Liver (tissue), 9 donors: ENCODE data around the gene UGT1A4. TPM values are rescaled to one million over a fixed set of nuclear protein-coding genes. Genes with fewer than 3 reads are reported as not detected.

Source experiments
- DNase-seq: peaks from one replicate; pipeline ENCODE4 v3.0.0-alpha.2; 2017; ENCODE audit warnings: low spot score
- H3K27ac ChIP-seq, 2 donors: one replicate each; pipeline ENCODE4 v1.7.0; 2013; ENCODE audit warnings: inconsistent platforms in 2 of 2, low read length in 2 of 2, control low read depth in 1 of 2, low read depth in 1 of 2, mild to moderate bottlenecking in 1 of 2
- H3K27me3 ChIP-seq, 4 donors: one replicate each; pipeline versions ENCODE4 v1.6.1 to v1.7.0; 2013; ENCODE audit warnings: low read length in 3 of 4, inconsistent platforms in 1 of 4, mild to moderate bottlenecking in 1 of 4, moderate library complexity in 1 of 4; ENCODE audit not compliant: control insufficient read depth in 4 of 4, insufficient read depth in 4 of 4
- H3K36me3 ChIP-seq, 4 donors: one replicate each; pipeline versions ENCODE4 v1.6.1 to v1.7.0; 2013; ENCODE audit warnings: low read length in 3 of 4, mild to moderate bottlenecking in 3 of 4, low read depth in 1 of 4, moderate library complexity in 1 of 4; ENCODE audit not compliant: control insufficient read depth in 4 of 4, insufficient read depth in 3 of 4
- H3K4me1 ChIP-seq, 4 donors: one replicate each; pipeline versions ENCODE4 v1.6.1 to v1.7.0; 2013; ENCODE audit warnings: low read length in 3 of 4, mild to moderate bottlenecking in 3 of 4, moderate library complexity in 1 of 4; ENCODE audit not compliant: control insufficient read depth in 4 of 4, insufficient read depth in 4 of 4
- H3K4me3 ChIP-seq, 3 donors: one replicate each; pipeline versions ENCODE4 v1.6.1 to v1.7.0; 2013; ENCODE audit warnings: low read length in 3 of 3, control low read depth in 1 of 3, low read depth in 1 of 3, mild to moderate bottlenecking in 1 of 3
- H3K9ac ChIP-seq, 2 donors: one replicate each; pipeline ENCODE4 v1.7.0; 2013; ENCODE audit warnings: low read length in 2 of 2, mild to moderate bottlenecking in 2 of 2, moderate library complexity in 2 of 2, control low read depth in 1 of 2, low read depth in 1 of 2
- H3K9me3 ChIP-seq, 4 donors: one replicate each; pipeline versions ENCODE4 v1.6.1 to v1.7.0; 2013; ENCODE audit warnings: low read length in 3 of 4; ENCODE audit not compliant: control insufficient read depth in 4 of 4
- CTCF ChIP-seq: fragments of 150-350 bp; IDR thresholded peaks from 2 replicates; pipeline ENCODE4 v1.5.1; 2017; ENCODE audit warnings: improper control_type of control experiment, low read depth, low read length; ENCODE audit not compliant: missing input control
- EGR1 ChIP-seq, 2 donors: IDR thresholded peaks; 2 replicates each; pipeline ENCODE4 v1.6.1; 2016 to 2018; ENCODE audit warnings: antibody characterized with exemption in 2 of 2, low read depth in 2 of 2
- FOXA1 ChIP-seq: IDR thresholded peaks from 2 replicates; pipeline ENCODE4 v1.6.1; 2016; ENCODE audit warnings: antibody characterized with exemption
- FOXA2 ChIP-seq: IDR thresholded peaks from 2 replicates; pipeline ENCODE4 v1.6.1; 2016; ENCODE audit warnings: antibody characterized with exemption
- GABPA ChIP-seq, 2 donors: IDR thresholded peaks in 1 of 2; conservative IDR thresholded peaks in 1 of 2; 2 replicates each; pipeline ENCODE4 v1.6.1; 2016; ENCODE audit warnings: antibody characterized with exemption in 2 of 2, mild to moderate bottlenecking in 1 of 2, moderate library complexity in 1 of 2
- HNF4A ChIP-seq, 2 donors: conservative IDR thresholded peaks; 2 replicates each; pipeline ENCODE4 v1.6.1; 2016; ENCODE audit warnings: antibody characterized with exemption in 2 of 2, mild to moderate bottlenecking in 2 of 2
- HNF4G ChIP-seq: IDR thresholded peaks from 2 replicates; pipeline ENCODE4 v1.6.1; 2016; ENCODE audit warnings: antibody characterized with exemption
- JUND ChIP-seq, 2 donors: IDR thresholded peaks; 2 replicates each; pipeline ENCODE4 v1.6.1; 2016; ENCODE audit warnings: antibody characterized with exemption in 2 of 2
- NR2F2 ChIP-seq: IDR thresholded peaks from 2 replicates; pipeline ENCODE4 v1.6.1; 2016; ENCODE audit warnings: antibody characterized with exemption
- RAD21 ChIP-seq, 2 donors: IDR thresholded peaks; 2 replicates each; pipeline ENCODE4 v1.6.1; 2016; ENCODE audit warnings: antibody characterized with exemption in 2 of 2, mild to moderate bottlenecking in 2 of 2
- RXRA ChIP-seq, 2 donors: IDR thresholded peaks; 2 replicates each; pipeline ENCODE4 v1.6.1; 2017 to 2018; ENCODE audit warnings: antibody characterized with exemption in 2 of 2, mild to moderate bottlenecking in 1 of 2
- SP1 ChIP-seq: IDR thresholded peaks from 2 replicates; pipeline ENCODE4 v1.6.1; 2018; ENCODE audit warnings: antibody characterized with exemption, mild to moderate bottlenecking
- TAF1 ChIP-seq: conservative IDR thresholded peaks from 2 replicates; pipeline ENCODE4 v1.6.1; 2016; ENCODE audit warnings: antibody characterized with exemption, mild to moderate bottlenecking
- YY1 ChIP-seq: IDR thresholded peaks from 2 replicates; pipeline ENCODE4 v1.6.1; 2016; ENCODE audit warnings: antibody characterized with exemption, mild to moderate bottlenecking
- WGBS: extraction: QIAGEN DNeasy Blood & Tissue Kit; methylation state at CpG from one replicate; pipeline ENCODE4 v1.1.7; 2013; 5-methylcytosine and 5-hydroxymethylcytosine counted together
- polyA plus RNA-seq, 2 donors: library from polyadenylated mRNA; stranded (reverse) in 1 of 2; unstranded in 1 of 2; fragments of 200-250 nt in 1 of 2; fragments of >200 nt in 1 of 2; fragmentation: Nextera tagmentation in 1 of 2; extraction: Ambion mirVana in 1 of 2; gene quantifications; one replicate each; pipeline versions ENCODE4 v1.2.1 to v1.2.3, GENCODE V29; 2013 to 2015
- total RNA-seq, 2 donors: library from RNA; depleted of rRNA; stranded (reverse); fragments of >200 nt; gene quantifications; one replicate each; pipeline ENCODE4 v1.2.3, GENCODE V29; 2014
- TF ChIP-seq, protein P1 (sequence below): IDR thresholded peaks from 2 replicates; pipeline ENCODE4 v1.6.1; 2016; ENCODE audit warnings: antibody characterized with exemption
- TF ChIP-seq, protein P2 (sequence below): IDR thresholded peaks from 2 replicates; pipeline ENCODE4 v1.6.1; 2016; ENCODE audit warnings: antibody characterized with exemption
- TF ChIP-seq, protein P3 (sequence below): IDR thresholded peaks from 2 replicates; pipeline ENCODE4 v1.6.1; 2016; ENCODE audit warnings: antibody characterized with exemption, mild to moderate bottlenecking
- donor health status: healthy.
- donor health status: healthy.
- donor health status: healthy.
- donor health status: healthy.
- donor health status: healthy.

UGT1A4 gene
- total and polyA plus RNA-seq, 4 donors: 103 to 446 (median 136) TPM; not detected in 1

DNA sequence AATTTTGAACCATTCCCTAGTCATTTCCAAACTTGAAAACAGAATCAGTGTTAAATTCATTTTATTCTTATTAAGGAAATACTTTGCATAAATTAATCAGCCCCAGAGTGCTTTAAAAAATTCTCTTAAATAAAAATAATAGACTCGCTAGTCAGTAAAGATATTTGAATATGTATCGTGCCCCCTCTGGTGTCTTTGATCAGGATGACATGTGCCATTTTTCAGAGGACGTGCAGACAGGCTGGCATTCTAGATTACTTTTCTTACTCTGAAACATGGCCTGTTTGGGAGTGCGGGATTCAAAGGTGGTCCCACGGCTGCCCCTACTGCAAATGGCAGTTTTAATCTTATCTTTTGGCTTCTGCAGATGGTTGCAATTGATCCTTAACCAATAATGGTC, 54.0 kb downstream of the UGT1A4 start:
- Histone ChIP-seq H3K9me3 (peaks cover 0 to 2% (median 0%) of the 10 kb centered on the region in 4 donors), H3K4me1 (no peaks in the 10 kb centered on the region)
- 74% methylated on average over 5 of the region's 5 CpGs for WGBS

DNA sequence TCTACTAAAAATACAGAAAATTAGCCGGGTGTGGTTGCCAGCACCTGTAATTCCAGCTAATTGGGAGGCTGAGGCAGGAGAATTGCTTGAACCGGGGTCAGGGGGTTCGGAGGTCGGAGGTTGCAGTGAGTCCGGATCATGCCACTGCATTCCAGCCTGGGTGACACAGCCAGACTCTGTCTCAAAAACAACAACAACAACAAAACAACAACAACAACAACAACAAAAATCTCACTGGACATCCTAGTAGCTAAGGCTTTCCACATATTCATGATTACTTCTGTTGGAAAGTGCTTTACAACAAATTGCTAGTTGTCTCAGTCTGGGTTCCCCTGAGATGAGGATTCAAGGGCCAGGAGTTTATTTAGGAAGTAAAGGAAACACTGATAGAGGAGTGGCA, 55.3 kb downstream of the UGT1A4 start:
- H3K27me3 ChIP-seq: no peaks in the 10 kb centered on the region
- TF ChIP-seq NR2F2 (no peak), HNF4G (no peak), CTCF (no peak), GABPA (IDR thresholded peaks at IDR 0.05 in 1 of 2, conservative IDR thresholded peaks at IDR 0.05 in 1 of 2) (no peak), FOXA1 (no peak), JUND (IDR thresholded peaks at IDR 0.05) (no peak), RXRA (IDR thresholded peaks at IDR 0.05) (no peak), HNF4A (conservative IDR thresholded peaks at IDR 0.05) (no peak), EGR1 (IDR thresholded peaks at IDR 0.05; ENCODE audit: low read depth in 2 of 2) (no peak), SP1 (no peak), FOXA2 (no peak), RAD21 (IDR thresholded peaks at IDR 0.05) (no peak), TAF1 (no peak), YY1 (no peak)
- TF ChIP-seq, protein P1, sequence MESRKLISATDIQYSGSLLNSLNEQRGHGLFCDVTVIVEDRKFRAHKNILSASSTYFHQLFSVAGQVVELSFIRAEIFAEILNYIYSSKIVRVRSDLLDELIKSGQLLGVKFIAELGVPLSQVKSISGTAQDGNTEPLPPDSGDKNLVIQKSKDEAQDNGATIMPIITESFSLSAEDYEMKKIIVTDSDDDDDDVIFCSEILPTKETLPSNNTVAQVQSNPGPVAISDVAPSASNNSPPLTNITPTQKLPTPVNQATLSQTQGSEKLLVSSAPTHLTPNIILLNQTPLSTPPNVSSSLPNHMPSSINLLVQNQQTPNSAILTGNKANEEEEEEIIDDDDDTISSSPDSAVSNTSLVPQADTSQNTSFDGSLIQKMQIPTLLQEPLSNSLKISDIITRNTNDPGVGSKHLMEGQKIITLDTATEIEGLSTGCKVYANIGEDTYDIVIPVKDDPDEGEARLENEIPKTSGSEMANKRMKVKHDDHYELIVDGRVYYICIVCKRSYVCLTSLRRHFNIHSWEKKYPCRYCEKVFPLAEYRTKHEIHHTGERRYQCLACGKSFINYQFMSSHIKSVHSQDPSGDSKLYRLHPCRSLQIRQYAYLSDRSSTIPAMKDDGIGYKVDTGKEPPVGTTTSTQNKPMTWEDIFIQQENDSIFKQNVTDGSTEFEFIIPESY: no peak
- TF ChIP-seq, protein P2, sequence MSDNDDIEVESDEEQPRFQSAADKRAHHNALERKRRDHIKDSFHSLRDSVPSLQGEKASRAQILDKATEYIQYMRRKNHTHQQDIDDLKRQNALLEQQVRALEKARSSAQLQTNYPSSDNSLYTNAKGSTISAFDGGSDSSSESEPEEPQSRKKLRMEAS: no peak
- TF ChIP-seq, protein P3, sequence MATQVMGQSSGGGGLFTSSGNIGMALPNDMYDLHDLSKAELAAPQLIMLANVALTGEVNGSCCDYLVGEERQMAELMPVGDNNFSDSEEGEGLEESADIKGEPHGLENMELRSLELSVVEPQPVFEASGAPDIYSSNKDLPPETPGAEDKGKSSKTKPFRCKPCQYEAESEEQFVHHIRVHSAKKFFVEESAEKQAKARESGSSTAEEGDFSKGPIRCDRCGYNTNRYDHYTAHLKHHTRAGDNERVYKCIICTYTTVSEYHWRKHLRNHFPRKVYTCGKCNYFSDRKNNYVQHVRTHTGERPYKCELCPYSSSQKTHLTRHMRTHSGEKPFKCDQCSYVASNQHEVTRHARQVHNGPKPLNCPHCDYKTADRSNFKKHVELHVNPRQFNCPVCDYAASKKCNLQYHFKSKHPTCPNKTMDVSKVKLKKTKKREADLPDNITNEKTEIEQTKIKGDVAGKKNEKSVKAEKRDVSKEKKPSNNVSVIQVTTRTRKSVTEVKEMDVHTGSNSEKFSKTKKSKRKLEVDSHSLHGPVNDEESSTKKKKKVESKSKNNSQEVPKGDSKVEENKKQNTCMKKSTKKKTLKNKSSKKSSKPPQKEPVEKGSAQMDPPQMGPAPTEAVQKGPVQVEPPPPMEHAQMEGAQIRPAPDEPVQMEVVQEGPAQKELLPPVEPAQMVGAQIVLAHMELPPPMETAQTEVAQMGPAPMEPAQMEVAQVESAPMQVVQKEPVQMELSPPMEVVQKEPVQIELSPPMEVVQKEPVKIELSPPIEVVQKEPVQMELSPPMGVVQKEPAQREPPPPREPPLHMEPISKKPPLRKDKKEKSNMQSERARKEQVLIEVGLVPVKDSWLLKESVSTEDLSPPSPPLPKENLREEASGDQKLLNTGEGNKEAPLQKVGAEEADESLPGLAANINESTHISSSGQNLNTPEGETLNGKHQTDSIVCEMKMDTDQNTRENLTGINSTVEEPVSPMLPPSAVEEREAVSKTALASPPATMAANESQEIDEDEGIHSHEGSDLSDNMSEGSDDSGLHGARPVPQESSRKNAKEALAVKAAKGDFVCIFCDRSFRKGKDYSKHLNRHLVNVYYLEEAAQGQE: no peak
- no peak overlapping the region for H3K27ac ChIP-seq
- H3K36me3 ChIP-seq: peaks cover 6 to 38% (median 31%) of the 10 kb centered on the region in 4 donors
- no peak for DNase-seq
- H3K9me3 ChIP-seq: peaks cover 0 to 2% (median 0%) of the 10 kb centered on the region in 4 donors
- WGBS: 94% methylated on average over 5 of the region's 5 CpGs
- no peak overlapping the region for H3K9ac ChIP-seq
- no peaks in the 10 kb centered on the region for H3K4me1 ChIP-seq
- no peak overlapping the region for H3K4me3 ChIP-seq

More for the DNA sequence above, 54.0 kb downstream of the UGT1A4 start:
- DNase-seq: no peak
- Histone ChIP-seq H3K27me3 (no peaks in the 10 kb centered on the region), H3K27ac (no peak overlapping the region), H3K36me3 (peaks cover 6 to 46% (median 39%) of the 10 kb centered on the region in 4 donors), H3K4me3 (no peak overlapping the region), H3K9ac (no peak overlapping the region)
- no peak for TF ChIP-seq HNF4G
